GM21360 (cell line): ENCODE measurements around the gene RRM2.
"Not testable (repeated sequence)": the region's sequence is repeated elsewhere in the genome, so short reads cannot be mapped to it uniquely, and the experiment has no call there.

Source experiments
- ATAC-seq: cut with Tn5 transposase; IDR thresholded peaks from one replicate; pipeline ENCODE4 v1.9.1; 2021; ENCODE audit warnings: mild to moderate bottlenecking, moderate library complexity; ENCODE audit not compliant: unreplicated experiment

The RRM2 gene

DNA sequence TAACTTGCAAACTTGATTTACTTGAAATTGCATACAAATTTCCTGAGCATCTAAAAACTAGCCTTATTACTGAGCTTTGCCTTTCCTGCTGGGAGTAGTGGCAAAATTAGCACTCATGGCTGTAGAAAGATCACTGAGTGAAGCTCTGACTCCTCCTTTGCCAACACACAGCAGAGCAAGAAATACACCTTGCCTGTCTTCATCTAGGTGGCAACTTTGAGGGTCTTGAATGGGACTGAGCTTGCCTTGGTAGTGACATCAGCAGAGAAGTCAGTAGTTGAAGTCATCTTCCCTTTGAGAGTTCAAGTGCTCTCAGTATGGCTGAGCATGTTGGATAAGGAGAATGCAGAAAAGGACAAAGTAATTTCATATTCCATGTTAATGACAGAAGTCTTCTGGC lies 5.9 kb downstream of the RRM2 start:
- ATAC-seq, result no peak

GRCh38 chr2:10129490-10129889 lies 7.0 kb downstream of the RRM2 start:
- ATAC-seq, result no peak

GRCh38 chr2:10132043-10132575 lies 9.6 kb downstream of the RRM2 start:
- no peak for ATAC-seq

DNA sequence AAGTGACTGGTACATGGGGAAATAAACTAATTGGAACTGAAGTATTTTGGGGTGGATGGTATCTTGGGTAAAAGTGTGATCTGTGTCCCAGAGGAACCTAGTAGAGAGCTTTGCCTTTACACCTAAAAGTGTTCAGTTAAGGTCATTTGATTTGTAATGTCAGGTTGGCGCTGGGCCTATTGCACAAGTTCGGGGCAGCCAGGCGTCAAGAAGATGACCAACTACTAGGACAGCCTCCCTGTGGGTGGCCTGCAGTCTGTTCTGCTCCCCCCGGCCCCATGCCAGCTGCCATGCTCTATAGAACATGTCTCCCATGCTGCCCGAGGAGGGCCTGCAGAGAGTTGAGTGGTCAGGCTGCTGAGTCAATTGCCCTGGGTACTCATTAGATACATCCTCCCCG lies 10.1 kb downstream of the RRM2 start:
- no peak for ATAC-seq

GRCh38 chr2:10132996-10133647 lies 10.6 kb downstream of the RRM2 start:
- no peak for ATAC-seq

DNA sequence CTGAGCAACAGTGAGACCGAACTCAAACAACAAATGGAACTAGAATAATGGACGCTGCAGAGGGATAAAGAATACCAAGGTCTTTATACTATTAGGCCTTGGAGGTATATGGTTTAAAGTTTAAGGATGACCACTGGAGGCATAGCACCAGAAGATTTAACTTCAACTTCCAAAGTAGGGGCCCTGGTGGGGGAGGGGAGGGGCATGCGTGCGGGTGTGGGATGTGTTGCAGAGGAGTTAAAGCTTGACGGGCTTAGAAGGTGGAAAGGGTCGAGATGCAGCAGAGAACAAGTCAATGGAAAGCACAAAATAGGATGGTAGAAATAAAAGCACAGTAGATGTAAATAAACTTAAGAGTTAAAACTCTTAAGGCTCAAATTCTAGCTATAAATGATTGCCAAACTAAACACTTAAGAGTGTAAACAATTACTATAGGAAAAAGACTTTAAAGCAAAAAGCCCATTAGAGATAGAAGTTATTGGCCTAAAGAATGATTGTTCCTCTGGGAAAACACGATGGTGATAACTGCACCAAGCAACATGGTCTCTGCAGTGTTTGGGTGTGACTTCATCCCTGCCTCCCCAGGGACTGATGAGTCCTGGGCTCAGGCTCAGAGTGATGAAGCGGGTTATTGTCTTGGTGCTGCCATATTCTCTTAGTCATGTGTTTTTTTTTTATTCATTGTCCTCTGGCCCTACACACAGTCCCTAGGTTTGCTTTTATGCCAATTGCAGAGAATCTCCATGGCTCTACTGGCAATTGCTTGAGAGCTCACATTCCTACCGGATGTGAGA lies 13.0 kb downstream of the RRM2 start:
- ATAC-seq, result no peak

GRCh38 chr2:10136101-10136934 lies 13.8 kb downstream of the RRM2 start:
- no peak for ATAC-seq

GRCh38 chr2:10137053-10137843 lies 14.7 kb downstream of the RRM2 start:
- no peak for ATAC-seq

DNA sequence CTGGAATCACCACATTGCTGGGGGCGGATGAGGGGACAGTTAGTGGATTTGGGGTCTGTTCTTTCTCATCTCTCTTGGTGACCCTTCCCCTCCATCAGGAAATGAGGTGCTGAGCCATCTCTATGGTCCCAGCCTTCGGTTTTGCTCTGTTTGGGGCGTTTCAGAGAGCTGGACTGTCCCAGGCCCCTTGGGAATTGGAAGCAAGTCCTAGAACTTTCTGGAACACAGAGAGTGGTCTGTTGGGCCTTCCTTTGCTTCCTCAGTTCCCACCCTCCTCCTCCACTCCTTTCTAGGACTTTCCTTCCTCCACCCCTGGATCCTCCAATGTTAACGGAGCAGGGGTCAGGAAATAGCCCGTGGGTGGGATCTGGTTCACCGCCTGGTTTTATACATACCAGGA lies 17.0 kb downstream of the RRM2 start:
- ATAC-seq, result no peak

- ATAC-seq, result no peak
These were observed 18.5 kb downstream of the RRM2 start for GRCh38 chr2:10140841-10141610.

GRCh38 chr2:10141736-10142639 lies 19.4 kb downstream of the RRM2 start:
- ATAC-seq, result no peak

DNA sequence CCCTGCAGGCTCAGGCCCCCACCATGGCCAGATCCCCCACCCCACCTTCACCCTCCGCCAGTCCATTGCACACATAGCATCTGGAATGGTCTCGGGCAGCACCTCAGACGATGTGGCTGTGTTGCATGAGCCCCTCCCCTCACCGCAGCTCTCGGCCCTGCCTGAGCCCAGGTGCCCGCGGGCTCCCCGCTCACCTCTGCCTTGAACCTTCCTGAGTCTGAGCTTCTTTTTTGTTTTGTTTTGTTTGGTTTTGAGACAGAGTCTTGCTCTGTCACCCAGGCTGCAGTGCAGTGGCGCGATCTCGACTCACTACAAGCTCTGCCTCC lies 20.1 kb downstream of the RRM2 start:
- ATAC-seq, result no peak

DNA sequence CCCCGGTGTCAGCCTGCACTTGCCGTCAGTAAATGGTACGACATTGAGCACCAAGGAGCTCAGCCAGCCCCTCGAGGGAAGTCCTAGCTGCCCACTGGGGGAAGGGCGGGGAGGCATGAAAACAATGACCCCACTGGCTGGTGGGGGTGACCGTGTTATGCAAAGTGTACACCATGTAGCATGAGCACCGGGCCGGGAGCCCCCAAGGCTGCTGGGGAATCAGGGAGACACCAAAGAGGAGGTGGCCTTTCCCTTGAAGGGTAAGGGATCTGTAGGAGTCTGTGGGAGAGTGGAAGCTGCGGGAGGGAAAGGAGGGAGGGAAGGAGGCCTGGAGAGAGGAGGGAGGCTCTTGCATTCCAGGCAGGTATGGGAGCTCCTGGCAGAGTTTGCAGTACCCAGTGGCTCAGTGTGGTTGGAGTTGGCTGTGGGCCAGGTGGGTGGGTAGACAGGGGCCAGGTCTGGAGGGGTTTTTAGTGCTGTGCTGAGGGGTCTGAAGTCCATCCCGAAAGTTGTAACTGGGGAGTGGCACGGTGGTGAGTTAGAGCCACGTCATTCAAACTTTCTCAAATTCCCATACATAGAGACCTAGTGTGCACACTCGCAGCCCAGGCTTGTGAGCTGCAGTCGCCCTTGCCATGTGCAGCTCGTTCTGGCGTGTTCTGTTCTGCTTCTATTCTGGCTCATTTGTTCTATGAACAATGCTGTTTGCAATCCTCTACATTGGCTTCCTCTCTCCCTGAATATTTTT lies 22.4 kb downstream of the RRM2 start:
- no peak for ATAC-seq

DNA sequence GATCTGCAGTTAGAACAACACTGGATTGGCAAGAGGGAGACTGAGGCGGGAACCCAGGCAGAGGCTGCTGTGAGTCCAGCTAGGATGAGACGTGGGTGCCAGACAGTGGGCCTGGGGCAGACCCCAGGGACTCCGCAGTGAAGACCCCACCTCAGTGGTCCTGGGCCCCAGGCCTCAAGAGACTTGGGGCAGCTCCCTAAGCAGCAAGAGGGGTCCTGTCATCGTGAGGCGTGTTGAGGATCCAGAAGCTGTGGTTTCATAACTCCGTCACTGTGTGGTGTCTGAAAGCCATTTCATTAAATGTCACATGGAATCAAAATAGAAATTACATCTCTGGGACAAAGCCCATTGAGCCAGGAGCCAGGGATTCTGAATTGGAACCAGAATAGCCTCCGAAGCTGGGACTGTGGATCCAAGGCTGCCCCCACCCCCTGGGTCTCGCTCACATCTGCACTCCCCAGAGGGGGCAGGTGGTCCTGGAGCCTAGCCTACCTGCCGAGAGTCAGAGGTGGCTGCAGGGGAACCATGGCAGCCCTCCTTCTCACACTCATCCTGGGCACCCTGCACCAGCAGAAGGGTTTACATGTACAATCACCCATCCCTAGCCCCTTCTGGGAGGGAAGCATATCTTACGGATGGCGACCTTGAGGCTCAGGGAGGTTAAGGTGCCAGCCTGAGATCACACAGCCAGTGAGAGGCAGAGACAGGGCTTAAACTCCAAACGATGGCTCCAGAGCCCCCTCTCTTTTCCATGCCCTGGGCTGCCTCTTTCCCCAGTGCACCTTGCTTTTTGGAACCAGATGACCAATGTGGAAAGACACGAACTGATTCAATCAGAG lies 23.2 kb downstream of the RRM2 start:
- ATAC-seq, result no peak

GRCh38 chr2:10146366-10147005 lies 23.9 kb downstream of the RRM2 start:
- ATAC-seq, result no peak

DNA sequence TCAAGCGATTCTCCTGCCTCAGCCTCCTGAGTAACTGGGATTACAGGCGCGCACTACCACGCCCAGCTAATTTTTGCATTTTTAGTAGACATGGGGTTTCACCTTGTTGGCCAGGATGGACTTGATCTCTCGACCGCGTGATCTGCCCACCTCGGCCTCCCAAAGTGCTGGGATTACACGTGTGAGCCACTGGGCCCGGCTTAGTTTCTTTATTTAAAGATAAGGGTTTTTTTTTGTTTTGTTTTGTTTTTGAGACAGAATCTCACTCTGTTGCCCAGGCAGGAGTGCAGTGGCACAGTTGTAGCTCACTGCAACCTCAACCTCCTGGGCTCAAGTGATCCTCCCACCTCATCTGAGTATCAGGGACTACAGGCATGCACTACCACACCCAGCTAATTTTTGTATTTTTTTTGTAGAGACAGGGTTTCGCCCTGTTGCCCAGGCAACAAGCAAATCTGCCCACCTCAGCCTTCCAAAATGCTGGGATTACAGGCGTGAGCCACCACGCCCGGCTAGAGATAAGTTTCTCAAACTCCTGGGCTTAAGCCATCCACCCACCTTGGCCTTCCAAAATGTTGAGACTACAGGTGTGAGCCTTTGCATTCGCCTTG lies 24.6 kb downstream of the RRM2 start:
- ATAC-seq, result not testable (repeated sequence)

DNA sequence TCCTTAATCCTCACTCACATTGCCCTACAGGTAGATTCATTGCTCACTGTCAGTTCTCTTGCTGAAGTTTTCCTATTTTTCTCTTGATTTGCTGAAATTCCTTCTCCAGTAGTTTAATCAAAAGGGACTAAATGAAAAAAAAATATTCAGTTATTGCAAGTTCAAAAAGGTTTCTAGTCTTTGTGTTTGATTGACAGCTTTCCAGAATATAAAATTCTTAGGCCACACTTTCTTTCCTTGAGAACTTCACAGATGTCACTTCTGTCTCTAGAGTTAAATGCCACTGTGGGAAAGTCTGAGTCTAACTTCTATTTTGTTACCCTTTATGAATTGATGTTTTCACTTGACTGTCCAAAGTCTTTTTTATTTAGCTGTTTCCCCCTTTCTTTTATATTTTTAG lies 25.7 kb downstream of the RRM2 start:
- no peak for ATAC-seq
